Right cardiac atrium (tissue), 5 donors: ENCODE data around the gene SLC38A10. TPM values are rescaled to one million over a fixed set of nuclear protein-coding genes. Genes with fewer than 3 reads are reported as not detected.
"Not testable (repeated sequence)": the region's sequence is repeated elsewhere in the genome, so short reads cannot be mapped to it uniquely, and the experiment has no call there.

Experiments
- ATAC-seq, 2 donors: fragments of 200-7000 bp; cut with Tn5 transposase; one replicate each; pipeline versions ENCODE4 v1.8.0 to v1.9.1; 2020; ENCODE audit warnings: moderate library complexity in 2 of 2, mild to moderate bottlenecking in 1 of 2
- DNase-seq, 3 donors: peaks; one replicate each; pipeline ENCODE4 v3.0.0-alpha.2; 2020
- H3K27ac ChIP-seq: one replicate; pipeline ENCODE4 v1.5.1; 2013; ENCODE audit warnings: mild to moderate bottlenecking, low read length, control low read depth, moderate library complexity
- H3K27me3 ChIP-seq: one replicate; pipeline ENCODE4 v1.6.1; 2013; ENCODE audit not compliant: control insufficient read depth, insufficient read depth
- H3K4me1 ChIP-seq: one replicate; pipeline ENCODE4 v1.6.1; 2013; ENCODE audit warnings: low read length; ENCODE audit not compliant: control insufficient read depth, insufficient read depth
- H3K4me3 ChIP-seq: one replicate; pipeline ENCODE4 v1.5.1; 2013; ENCODE audit warnings: low read length, control low read depth
- H3K9me3 ChIP-seq: one replicate; pipeline ENCODE4 v1.6.1; 2013; ENCODE audit warnings: low read length; ENCODE audit not compliant: control insufficient read depth
- WGBS: extraction: QIAGEN DNeasy Blood & Tissue Kit; methylation state at CpG from one replicate; pipeline ENCODE4 v1.1.7; 2013; 5-methylcytosine and 5-hydroxymethylcytosine counted together
- intact Hi-C, 4 donors: fragments of 100-400 bp; cut with DNase I; formaldehyde crosslinking; loops; one replicate each; pipeline versions ENCODE4 v1.11.0 to v1.14.0; 2022 to 2023
- polyA plus RNA-seq: library from polyadenylated mRNA; stranded (reverse); fragments of 200-250 nt; gene quantifications from one replicate; pipeline ENCODE4 v1.2.3, GENCODE V29; 2013
- total RNA-seq, 4 donors: library from RNA; stranded (reverse); fragmentation: NEBNext Ultra II Directional; extraction: Animal tissue kit (Norgen Biotek cat#: 25700); gene quantifications; one replicate each; pipeline ENCODE4 v1.2.1, GENCODE V29; 2021
- donor health status: healthy with polysubstance abuse.
- donor health status: DM: no; HTN: yes; CAD: no.
- donor health status: DM: no; HTN: no; CAD: no.
- donor health status: DM: no; HTN: yes; CAD: no; lungs with severe emphysema.
- donor health status: DM: yes; HTN: yes; CAD: no.

The SLC38A10 gene
- total and polyA plus RNA-seq, 5 donors: 50.8 to 63.9 (median 55.2) TPM

DNA sequence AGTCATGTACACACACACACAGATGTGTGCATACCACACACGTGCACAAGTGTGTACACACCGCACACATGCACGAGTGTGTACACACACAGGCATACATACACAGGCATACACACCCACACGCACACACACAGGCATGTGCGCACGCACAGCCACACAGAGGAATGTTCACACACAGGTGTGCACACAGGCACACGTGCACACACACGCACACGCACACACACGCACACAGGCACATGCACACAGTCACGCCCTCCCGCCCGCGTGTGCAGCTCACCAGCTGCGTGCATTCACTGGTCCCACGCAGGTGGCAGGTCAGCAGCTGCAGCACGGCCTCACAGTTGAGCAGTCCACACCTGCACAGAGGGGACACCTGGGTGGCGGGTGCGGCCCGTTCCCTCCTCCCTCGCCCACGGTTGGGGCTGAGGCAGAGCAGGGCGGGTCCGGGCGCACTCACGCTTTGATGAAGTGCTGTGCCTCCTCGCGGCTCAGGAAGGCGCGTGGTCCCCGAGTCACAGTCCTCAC lies 63.9 kb downstream of the SLC38A10 start:
- WGBS: 92% methylated on average over 31 of the region's 31 CpGs
- intact Hi-C loops: no loop called here
- Histone ChIP-seq H3K27me3 (no peaks in the 10 kb centered on the region), H3K4me3 (no peak overlapping the region), H3K27ac (no peak overlapping the region), H3K9me3 (no peaks in the 10 kb centered on the region), H3K4me1 (no peaks in the 10 kb centered on the region)
- peak; percentile 18 to 54 (median 44) for DNase-seq
- ATAC-seq: no peak

DNA sequence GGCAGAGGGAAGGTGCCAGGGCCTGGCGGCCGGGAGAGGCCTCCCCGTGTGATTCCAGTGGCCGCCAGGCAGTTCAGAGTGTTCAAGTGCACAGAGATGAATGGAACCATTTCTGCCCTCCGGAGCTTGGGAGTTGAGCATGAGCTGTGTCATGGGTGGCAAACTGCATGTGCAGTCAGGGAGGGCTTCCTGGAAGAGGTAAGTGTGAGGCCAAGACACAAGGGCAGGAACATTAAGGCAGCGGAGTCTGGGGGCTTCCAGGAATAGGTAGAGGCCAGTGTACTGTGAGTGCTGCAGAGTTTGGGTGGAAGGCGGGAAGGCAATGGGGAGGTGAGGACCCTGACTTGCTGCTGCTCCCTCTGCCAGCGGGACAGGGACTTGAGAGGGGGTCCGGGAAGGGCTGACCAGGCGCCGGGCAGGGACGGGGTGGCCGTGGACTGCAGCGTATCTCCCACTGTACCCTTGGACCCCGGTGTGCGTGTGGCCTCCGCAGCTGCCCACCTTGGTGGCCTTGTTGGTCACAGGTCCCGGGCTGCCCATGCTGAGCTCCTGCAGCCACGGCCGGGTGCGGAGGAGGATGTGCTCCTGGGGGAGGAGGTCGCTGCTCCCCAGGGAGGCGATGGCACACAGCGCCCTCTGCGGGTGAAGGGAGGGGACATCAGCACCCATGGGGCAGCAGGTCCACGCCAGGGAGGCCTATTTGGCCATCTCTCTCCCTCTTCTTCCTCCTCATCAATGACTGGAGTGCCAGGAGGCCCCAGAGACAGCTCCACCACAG lies 64.9 kb downstream of the SLC38A10 start:
- no peak for ATAC-seq
- H3K4me3 ChIP-seq: no peak overlapping the region
- no peaks in the 10 kb centered on the region for H3K9me3 ChIP-seq
- H3K4me1 ChIP-seq: no peaks in the 10 kb centered on the region
- intact Hi-C loops: no loop called here
- no peaks in the 10 kb centered on the region for H3K27me3 ChIP-seq
- peak; percentile 10 to 59 (median 50) for DNase-seq
- 91% methylated on average over 26 of the region's 26 CpGs for WGBS
- no peak overlapping the region for H3K27ac ChIP-seq

DNA sequence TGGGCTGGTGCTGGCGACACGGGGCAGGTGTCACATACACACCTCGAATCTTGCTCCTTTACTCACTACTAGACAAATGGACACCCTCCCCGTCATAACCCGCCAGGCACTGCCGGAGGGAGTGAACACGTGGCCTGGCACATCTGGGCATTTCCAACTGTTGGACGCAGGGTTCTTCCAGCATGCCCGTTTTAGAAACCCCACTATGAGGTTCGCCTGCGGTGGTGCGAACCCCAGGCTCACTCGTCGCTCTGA lies 65.5 kb downstream of the SLC38A10 start:
- no peaks in the 10 kb centered on the region for H3K4me1 ChIP-seq
- WGBS: 94% methylated on average over 14 of the region's 14 CpGs
- H3K9me3 ChIP-seq: no peaks in the 10 kb centered on the region
- DNase-seq (peak in 2 of 3 donors; percentile 4 to 45), ATAC-seq (no peak)
- no peak overlapping the region for H3K4me3 ChIP-seq
- H3K27ac ChIP-seq: no peak overlapping the region
- H3K27me3 ChIP-seq: no peaks in the 10 kb centered on the region
- intact Hi-C loops: no loop called here

DNA sequence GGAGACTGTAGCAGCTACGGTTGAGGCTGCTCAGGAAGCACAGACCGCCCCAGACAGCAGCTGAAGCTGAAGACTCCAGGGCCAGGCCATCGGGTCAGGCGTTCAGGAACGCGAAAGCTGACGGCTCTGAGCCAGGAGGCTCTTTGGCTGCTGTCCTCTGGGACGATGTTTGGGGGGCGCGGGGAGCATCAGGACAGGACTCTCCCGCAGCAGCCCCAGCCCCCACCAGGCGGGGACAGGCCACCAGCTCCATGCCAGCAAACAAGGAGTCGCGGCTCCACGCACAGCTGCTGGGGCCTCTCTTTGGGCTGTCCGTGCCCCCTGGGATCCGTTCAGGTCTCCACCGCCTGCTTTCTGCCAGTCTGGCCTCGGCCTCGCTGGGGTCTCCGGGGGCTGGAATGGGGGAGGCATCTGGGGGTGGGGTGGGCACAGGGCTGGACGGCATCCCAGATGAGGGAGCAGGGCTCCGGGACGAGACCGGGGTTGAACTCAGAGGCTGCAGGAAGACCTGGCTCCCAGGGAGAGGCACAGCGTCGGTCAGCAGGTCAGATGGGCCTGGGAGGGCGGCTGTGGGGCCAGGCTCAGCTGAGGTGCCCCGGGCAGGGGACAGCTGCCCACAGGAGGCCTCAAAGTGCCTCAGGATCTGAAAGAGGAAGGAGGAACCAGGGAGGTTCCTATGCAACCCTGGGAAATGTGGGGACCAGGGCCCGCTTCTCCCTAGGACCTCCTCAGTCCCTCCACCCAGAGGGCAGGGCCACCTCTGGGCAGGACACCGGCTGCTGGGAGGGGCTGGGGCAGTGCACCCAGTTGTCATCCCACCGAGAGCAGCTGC lies 66.1 kb downstream of the SLC38A10 start:
- Histone ChIP-seq H3K9me3 (no peaks in the 10 kb centered on the region), H3K4me3 (no peak overlapping the region), H3K4me1 (no peaks in the 10 kb centered on the region), H3K27me3 (no peaks in the 10 kb centered on the region), H3K27ac (no peak overlapping the region)
- DNase-seq (peak; percentile 15 to 54 (median 50)), ATAC-seq (peak in 1 of 2 donors; percentile 6)
- WGBS: 84% methylated on average over 32 of the region's 32 CpGs
- intact Hi-C loops: no loop called here

DNA sequence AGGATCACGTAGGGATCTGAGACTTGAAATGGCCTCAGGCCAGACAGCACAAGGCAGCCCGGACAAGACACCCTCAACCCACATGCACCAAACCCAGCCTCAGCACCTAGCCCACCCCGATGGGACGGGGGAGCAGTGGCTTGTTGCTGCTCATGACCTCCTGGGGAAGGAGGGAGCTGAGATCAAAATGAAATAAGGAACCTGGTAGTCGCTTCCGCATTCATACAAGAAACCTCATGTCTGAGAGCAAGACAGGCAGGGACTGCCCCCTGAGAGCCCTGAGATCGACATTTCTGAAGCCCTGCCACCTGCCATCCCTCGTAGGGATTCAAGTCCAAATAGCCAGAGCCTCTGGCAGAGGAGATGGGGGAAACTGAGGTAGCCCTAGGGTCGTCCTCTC lies 66.7 kb downstream of the SLC38A10 start:
- no peak overlapping the region for H3K4me3 ChIP-seq
- H3K9me3 ChIP-seq: no peaks in the 10 kb centered on the region
- H3K4me1 ChIP-seq: no peaks in the 10 kb centered on the region
- DNase-seq: peak in 1 of 3 donors; percentile 24
- no peak overlapping the region for H3K27ac ChIP-seq
- intact Hi-C loops: no loop called here
- H3K27me3 ChIP-seq: no peaks in the 10 kb centered on the region
- ATAC-seq: no peak
- 73% methylated on average over 9 of the region's 9 CpGs for WGBS

DNA sequence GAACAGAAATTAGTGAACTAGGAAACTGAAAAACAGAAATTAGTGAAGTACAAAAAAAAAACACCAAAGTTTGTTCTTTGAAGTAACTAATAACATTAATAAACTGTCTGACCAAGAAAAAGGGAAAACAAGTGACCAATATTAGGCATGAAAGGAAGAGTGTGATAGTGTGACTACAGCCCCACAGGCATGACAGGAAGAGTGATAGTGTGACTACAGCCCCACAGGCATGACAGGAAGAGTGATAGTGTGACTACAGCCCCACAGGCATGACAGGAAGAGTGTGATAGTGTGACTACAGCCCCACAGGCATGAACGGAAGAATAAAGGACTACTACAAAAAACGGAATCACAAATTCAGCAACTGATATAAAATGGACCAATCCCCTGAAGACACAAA lies 67.5 kb downstream of the SLC38A10 start:
- intact Hi-C loops, ATAC-seq, H3K9me3 ChIP-seq, H3K4me1 ChIP-seq, H3K27me3 ChIP-seq, H3K27ac ChIP-seq, H3K4me3 ChIP-seq, DNase-seq: not testable (repeated sequence)
- 39% methylated on average over 2 of the region's 2 CpGs for WGBS

DNA sequence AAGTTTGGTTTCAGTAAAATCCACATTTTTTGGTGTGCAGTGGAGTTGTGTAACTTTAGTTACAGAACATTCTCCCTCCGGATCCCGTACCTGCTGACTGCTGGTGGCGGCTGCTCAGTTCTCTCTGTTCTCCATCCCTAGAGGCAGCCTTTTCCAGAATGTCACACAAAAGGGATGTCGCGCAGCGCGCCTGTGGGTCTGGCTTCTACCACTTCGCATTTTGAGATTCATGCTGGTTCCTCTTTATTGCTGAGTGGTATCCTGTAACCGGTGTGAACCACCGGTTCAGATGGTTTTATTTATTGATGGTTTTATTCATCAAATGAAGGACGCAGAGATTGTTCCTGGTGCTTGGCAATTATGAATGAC lies 71.4 kb downstream of the SLC38A10 start:
- ATAC-seq: no peak
- peaks cover 2% of the 10 kb centered on the region for H3K4me1 ChIP-seq
- intact Hi-C loops: no loop called here
- 25% methylated on average over 11 of the region's 11 CpGs for WGBS
- H3K9me3 ChIP-seq: no peaks in the 10 kb centered on the region
- DNase-seq: peak in 2 of 3 donors; percentile 51 to 57
- H3K27me3 ChIP-seq: no peaks in the 10 kb centered on the region
- H3K4me3 ChIP-seq: peak overlapping the region; percentile 49
- H3K27ac ChIP-seq: no peak overlapping the region

DNA sequence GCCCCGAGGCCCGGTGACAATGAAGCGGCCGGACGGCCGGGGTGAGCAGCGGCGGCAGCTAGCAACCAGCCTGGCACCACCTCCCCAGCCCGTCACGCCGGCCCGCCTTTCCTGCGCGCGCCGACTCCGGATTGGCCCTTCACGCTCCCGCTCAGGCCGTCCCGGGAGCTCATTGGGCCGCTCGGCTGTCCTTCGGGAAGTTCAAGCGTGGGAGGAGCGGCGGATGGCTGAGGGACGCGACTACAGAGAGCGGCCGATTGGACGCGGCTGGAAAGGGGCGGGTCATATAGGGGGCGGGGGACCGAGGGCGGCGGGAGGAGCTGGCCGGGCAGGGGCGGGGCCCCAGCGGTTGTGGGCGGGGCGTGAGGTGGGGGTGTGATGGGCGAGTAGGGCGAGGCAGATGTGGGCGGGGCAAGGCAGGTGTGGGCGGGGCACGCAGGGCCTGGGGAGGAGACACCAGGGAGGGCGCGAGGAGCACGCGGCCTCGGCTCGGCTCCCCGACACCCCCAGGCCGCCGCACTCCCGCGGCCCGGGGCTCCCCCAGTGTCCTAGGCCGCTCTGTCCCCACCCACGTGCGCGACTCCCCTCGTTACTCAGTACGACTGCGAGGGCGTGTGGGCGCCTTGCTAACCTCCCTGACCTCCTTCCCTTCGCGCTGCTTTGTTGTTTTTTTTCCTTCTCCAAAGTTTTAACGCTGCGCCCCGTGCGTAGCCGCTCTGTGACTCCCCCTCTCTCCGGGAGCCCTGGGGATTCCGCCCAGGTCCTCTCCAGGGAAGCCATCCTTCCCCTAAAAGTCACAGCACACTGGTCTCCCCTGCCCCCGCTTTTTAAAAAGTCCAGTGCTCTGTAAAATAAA lies 72.0 kb downstream of the SLC38A10 start, which contains the start of gene CEP131:
CEP131 (minus strand) TSS at position 60 of the 856 bp plus-strand sequence. CDS start 2,909 bp downstream, outside the sequence.
- ATAC-seq (peak; percentile 99), DNase-seq (peak; percentile 99 to 100 (median 100))
- no peak within 1 kb of the TSS for H3K27ac ChIP-seq
- peak within 1 kb of the TSS; percentile 72 for H3K4me3 ChIP-seq
- WGBS: 1% methylated on average over 79 of the region's 79 CpGs
- H3K4me1 ChIP-seq: peaks cover 2% of the 10 kb centered on the region
- H3K9me3 ChIP-seq: no peaks in the 10 kb centered on the region
- H3K27me3 ChIP-seq: no peaks in the 10 kb centered on the region
- intact Hi-C loops: no loop called here

DNA sequence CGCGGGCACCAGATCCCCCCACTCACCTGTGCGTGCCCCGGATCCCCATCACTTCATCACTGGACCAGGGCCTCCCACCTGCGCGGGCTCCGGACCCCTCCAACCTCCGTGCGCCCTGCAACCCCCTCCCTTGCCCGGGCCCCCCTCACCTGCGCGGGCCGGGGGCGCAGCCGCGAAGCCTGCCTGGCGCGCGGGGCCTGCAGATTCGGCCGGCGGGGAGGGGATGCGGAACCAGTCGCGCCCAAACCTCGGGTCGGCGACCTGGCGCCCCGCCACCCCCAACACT lies 72.5 kb downstream of the SLC38A10 start:
- intact Hi-C loops: no loop called here
- peaks cover 2% of the 10 kb centered on the region for H3K4me1 ChIP-seq
- no peaks in the 10 kb centered on the region for H3K27me3 ChIP-seq
- WGBS: under 1% methylated on average over 30 of the region's 30 CpGs
- H3K4me3 ChIP-seq: peak overlapping the region; percentile 72
- H3K9me3 ChIP-seq: no peaks in the 10 kb centered on the region
- DNase-seq (no peak), ATAC-seq (peak; percentile 4 to 6)
- H3K27ac ChIP-seq: no peak overlapping the region

DNA sequence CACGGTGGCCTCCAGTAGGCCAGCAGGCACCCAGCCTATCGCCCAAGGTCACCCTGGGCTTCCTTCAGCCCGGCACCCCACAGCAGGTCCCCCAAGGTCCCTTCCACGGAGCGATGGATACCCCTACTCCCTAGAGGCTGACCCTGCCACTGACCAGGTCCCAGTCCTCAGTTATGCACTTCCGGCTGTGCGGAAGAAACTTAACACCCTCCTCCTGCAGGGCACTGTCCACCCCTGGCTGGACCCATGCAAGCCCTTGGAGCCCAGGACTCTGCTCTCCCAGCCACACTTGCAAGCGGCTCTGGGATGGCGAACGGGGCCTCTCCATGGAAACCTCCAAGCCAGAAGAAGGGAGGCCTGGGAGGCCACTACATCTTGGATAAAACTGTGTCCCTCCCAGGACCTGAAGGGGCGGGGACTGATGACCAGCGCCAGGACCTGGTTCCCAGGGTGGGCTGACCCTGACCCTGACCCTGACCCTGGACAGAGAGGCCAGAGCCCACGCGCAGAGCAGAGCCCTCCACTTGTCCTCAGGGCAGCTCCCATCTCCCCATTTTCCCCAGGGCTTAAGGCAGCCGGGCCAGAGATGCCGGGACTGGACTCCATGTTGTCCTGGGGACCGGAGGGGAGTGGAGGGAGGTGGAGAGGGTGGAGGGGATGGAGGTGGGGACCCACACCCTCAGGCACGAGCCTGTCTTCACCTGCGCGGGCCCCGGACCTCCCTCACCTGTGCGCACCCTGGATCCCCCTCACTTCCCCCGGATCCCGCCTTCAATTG lies 73.1 kb downstream of the SLC38A10 start:
- H3K4me1 ChIP-seq: peaks cover 2% of the 10 kb centered on the region
- no peaks in the 10 kb centered on the region for H3K27me3 ChIP-seq
- peak overlapping the region; percentile 72 for H3K4me3 ChIP-seq
- intact Hi-C loops: no loop called here
- ATAC-seq (peak; percentile 2 to 4), DNase-seq (peak; percentile 25 to 64 (median 33))
- 19% methylated on average over 24 of the region's 24 CpGs for whole genome bisulfite sequencing
- no peak overlapping the region for H3K27ac ChIP-seq
- H3K9me3 ChIP-seq: no peaks in the 10 kb centered on the region
